PFSK-1 (cell line): ENCODE measurements around the gene C4orf51.

ENCODE experiments used
- FOXP2 ChIP-seq: optimal IDR thresholded peaks from 2 replicates; pipeline ENCODE3; 2011; ENCODE audit warnings: borderline replicate concordance, control low read depth, inconsistent platforms; ENCODE audit not compliant: insufficient read depth; ENCODE audit errors: extremely low read length, extremely low read depth
- REST ChIP-seq, 2 experiments: IDR thresholded peaks; 2 replicates each; pipeline versions ENCODE4 v1.6.1 to v1.8.0; 2011 to 2012; ENCODE audit warnings: low read depth in 2 of 2, low read length in 2 of 2, control low read depth in 1 of 2, inconsistent platforms in 1 of 2, mild to moderate bottlenecking in 1 of 2, moderate library complexity in 1 of 2; ENCODE audit not compliant: insufficient read depth in 1 of 2

DNA sequence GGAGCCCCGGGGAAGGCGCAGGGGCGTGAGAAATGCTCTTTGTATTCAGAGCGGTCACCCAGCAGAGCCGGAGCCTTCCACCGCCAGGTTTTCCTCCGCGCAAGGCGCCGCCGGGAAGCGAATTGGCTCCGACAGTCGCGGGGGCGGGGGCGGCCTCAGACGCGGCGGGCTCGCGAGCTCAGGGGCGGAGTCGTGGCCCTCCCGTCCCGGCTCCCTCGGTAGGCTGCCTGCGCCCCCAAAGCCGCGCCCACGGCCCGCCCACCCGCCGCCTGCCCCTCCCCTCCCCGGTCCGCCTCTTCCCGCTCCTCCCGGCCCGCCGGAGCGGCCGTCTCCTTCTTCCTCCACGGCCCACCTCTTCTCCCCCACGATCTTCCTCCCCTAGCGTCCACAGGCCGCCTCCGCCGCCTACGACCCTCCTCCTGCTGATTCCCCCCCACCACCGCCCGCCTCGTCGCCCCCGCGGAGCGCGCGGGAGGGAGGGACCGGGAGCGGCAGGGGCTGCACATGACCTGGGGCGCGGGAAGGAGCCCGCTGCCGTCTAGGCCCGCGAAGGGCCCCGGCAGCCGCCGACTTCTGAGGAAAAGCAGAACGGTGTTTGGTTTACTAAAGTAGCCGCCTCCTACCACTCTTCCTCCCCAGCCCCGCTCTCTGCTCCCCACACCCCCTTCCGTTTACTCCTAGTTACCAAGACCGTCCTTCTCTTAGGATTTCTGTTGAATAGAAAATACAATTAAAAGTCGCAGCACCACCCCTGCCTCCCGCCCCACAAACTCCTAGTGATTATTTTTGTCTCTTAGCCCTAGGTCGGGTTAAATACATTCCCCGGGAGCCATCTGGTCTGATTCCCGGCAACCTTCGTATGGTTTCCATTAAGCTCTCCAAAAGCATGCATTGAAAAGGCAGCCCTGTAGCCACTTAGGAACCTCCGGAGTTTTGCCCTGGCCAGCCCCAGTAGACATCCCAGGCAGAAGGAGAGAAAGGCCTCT, 53.2 kb downstream of the C4orf51 start:
- 0 out of 4 replicates have a peak, but pooled peaks of 1 of the 2 experiments have one; percentile 4 for TF ChIP-seq REST (IDR thresholded peaks at IDR 0.05; ENCODE audit: insufficient read depth in 1 of 2, low read depth in 2 of 2, low read length in 2 of 2)
- peak; percentile 8 for TF ChIP-seq FOXP2
